ENCODE data around the gene MDFI.

The MDFI gene

DNA sequence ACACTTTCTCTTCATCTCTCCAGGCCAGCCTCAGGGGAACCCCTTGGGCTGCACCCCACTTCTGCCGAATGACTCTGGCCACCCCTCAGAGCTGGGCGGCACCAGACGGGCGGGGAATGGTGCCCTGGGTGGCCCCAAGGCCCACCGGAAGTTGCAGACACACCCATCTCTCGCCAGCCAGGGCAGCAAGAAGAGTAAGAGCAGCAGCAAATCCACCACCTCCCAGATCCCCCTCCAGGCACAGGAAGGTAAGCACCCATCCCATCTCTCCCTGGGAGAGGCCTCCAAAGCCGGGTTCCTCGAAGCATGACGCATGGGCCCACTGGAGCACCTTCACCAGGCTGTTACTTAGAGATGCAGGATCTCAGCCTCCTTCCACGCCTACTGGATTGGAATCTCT lies 11.3 kb downstream of the MDFI start:
- no peak for DNase-seq (ENCODE audit: low read depth in 2 of 2)

DNA sequence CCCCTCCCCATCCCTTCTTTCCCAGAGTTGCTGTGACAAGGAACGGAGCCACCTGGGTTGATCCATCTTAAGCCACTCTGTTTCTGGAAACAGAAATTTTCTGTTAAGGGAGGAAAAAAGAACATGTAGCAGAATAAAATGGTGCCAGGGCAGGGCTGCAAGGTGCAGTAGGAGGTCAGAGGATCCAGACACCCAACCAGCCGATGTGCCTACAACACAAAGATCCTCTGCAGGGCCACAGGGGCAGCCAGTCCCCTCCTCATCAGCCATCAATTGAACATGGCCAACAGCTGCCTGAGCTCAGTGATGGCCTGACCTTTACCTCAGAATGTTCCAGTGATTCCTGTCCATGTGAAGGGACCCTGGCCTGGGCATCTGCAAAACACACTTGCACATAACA lies 11.9 kb downstream of the MDFI start:
- DNase-seq (ENCODE audit: low read depth in 2 of 2): no peak

DNA sequence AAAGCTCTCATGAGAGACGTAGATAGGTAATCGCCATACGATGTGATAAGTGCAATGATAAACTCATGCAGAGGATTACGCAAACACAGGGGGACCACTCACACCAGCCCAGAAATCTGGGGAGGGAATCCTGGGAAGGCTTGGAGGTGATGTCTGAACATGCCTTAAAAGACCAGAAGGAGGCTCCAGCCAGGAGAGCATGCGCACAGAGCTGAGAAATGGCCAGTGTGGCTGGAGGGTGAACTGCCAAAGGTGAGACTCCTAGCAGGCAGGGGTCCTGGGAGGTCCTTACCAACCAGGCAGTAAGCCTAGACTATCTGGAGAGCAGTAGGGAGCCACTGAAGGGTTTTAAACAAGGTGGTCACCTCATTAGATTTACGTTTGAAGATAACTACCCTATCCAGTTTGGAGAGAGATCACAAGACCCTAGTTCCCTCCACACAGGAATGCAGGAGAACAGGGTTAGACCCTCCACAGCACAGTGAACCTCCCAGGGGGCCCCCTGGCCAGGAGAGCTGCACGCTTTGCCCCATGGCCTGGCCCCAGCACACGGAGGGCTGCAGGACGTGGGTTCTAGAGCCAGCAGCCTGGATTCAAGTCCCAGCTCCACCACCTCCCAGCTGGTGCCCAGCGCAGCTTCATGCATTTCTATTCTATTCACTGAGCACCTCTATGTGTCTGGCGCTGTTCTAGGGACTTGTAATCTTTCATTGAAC lies 13.1 kb downstream of the MDFI start:
- no peak for DNase-seq (ENCODE audit: low read depth in 2 of 2)

DNA sequence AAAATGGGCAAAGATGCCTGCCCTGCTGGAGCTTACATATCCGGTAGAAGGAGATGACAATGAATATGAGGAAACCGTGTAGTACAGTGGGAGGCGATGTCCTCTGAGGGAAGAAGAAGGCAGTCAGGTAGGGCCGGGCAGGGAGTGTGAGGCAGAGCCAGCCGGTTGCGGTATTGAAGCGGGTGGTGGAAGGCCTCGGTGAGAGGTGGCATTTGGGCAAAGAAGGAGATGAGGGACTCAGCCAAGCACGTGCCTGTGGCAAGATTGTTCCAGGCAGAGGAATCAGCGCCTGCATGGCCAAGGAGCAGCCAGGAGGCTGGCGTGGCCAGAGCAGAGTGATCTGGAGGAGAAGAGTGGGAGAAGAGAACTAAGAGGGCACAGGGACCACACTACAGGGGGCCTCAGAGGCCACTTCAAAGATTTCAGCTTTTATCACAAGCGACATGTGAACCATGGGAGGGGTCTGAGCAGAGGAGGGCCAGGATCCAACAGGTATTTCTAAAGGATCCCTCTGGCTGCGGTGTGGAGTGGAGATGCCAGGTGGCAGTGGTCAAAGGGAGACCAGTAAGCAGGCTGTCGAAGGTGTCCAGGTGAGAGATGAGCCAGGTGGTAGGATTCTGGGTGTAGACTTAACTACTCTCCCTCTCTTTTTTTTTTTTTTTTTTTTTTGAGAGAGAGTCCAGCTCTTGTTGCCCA lies 13.8 kb downstream of the MDFI start:
- DNase-seq (ENCODE audit: low read depth in 2 of 2): no peak

DNA sequence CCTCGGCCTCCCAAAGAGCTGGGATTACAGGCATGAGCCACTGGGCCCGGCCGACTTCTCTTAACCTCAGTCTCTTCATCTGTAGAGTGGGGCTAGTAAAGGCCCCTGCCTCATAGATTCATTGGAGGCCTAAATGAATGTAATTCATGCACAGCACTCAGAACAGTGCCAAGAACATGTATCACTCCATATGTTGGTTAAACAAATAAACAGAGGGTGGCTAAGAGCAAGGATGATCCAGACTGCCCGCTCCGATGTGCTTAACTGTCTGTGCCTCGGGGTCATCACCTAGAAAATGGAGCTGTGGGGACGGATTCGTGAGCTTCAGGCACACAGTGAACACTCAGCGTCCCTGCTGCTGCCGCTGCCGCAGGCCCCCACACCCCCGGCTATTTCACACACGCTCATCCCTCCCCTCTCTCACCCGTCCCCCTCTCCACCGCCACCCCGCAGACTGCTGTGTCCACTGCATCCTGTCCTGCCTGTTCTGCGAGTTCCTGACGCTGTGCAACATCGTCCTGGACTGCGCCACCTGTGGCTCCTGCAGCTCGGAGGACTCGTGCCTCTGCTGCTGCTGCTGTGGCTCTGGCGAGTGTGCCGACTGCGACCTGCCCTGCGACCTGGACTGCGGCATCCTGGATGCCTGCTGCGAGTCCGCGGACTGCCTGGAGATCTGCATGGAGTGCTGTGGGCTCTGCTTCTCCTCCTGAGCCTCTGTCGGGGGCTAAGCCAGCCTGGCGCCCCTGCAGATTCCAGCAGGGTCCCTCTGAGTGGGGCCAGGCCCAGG lies 14.8 kb downstream of the MDFI start:
- no peak for DNase-seq (ENCODE audit: low read depth in 2 of 2)

DNA sequence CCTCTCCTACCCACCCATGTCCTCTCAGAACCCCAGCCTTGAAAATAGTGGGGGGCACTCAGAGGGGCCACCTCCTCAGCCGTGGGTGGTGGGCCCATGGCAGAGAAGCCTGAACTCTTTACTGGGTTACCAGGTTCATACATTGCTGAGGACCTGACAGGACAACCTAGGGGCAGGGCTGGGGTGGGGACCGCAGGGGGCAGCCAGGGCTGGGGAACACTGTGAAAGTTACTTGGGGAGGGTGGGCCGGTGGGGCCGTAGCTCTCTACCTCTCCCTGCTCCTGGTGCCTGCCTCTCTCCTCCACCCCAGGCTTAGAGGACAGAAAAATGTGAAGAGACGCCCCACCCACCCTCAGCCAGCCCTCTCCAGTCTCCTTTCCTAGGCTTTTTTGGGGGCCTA lies 15.4 kb downstream of the MDFI start:
- no peak for DNase-seq (ENCODE audit: low read depth in 2 of 2)

DNA sequence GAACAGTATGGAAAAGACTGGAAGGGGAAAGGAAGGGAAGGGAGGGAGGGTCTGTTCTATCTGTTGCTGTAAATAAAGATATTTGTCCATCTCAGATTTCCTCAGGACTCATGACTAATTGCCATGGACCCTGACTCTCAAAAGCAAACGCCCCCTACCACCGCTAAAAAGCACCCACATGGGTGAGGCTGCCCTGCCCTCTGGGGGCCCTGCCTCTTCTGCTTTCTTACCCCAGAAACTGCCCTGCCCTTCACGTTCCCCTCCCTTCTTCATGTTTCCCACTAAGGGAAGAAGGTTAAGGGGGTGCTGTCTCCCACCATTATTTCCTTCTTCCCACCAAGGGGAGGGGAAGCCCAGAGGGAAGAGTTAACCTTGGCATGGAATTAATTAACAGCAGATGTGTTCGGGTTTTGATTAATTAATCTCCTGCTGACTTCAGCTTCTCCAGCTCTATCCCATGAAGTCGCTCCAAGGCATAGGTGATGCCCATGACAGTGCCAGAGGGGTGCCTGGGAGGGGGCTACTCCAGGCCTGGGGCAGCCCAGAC lies 16.0 kb downstream of the MDFI start:
- DNase-seq (ENCODE audit: low read depth in 2 of 2): no peak

DNA sequence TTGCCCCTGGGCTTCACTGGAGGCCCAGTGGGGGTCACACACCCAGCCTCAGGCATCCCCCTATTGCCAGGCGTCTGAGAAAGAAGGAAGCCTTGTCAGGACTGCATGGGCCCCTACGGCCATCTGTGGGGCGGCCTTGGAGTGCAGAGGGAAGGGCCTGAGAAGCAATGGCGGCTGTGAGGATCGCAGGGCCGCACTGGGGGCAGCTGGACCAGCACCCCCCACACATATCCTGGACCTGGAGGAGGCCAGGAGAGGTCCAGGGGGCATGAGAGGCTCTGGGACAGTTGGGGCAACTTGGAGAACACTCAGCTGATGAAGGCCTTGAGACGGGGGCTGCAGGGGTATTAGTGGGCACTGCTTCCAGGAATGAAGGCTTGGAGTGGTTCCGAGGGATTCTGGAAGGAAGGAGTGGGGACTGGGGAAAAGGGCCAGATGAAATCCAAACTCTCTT lies 16.5 kb downstream of the MDFI start:
- DNase-seq (ENCODE audit: low read depth in 2 of 2): no peak

DNA sequence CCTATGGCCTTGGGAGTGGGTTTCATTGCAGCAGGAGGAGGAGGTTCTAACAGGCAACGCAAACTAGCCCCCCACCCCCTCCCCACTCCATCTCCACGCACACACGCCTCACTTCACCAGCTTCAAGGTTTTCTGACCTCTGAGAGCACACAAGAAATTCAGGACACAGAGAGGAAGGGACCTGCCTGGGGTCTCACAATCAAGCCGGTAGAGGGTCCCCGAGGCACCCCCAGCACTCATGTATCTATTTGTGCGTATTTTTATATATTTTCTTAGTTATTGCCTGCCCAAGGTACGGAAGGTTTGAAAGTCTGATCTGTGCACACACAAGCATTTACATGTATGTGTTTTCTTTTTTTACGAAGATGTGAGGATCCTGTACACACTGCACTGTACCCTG lies 16.9 kb downstream of the MDFI start:
- DNase-seq (ENCODE audit: low read depth in 2 of 2): no peak

DNA sequence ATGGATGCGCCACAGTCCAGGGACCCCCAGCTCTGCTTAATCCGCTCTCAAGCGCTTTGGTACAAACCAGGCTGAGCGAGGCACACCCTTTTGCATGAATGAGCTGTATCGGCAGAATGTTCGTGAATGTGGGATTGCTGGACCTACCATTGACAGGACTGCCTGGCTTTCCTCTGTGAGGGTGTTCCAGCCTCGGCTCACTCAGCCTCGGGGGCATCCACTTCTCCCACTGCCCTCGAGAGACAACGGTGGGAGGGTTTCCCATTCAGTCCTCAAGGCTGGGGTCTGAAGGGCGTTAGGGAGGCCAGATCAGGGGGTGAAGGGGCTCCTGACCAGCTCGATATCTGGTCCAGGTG lies 17.4 kb downstream of the MDFI start:
- DNase-seq (ENCODE audit: low read depth in 2 of 2): no peak

DNA sequence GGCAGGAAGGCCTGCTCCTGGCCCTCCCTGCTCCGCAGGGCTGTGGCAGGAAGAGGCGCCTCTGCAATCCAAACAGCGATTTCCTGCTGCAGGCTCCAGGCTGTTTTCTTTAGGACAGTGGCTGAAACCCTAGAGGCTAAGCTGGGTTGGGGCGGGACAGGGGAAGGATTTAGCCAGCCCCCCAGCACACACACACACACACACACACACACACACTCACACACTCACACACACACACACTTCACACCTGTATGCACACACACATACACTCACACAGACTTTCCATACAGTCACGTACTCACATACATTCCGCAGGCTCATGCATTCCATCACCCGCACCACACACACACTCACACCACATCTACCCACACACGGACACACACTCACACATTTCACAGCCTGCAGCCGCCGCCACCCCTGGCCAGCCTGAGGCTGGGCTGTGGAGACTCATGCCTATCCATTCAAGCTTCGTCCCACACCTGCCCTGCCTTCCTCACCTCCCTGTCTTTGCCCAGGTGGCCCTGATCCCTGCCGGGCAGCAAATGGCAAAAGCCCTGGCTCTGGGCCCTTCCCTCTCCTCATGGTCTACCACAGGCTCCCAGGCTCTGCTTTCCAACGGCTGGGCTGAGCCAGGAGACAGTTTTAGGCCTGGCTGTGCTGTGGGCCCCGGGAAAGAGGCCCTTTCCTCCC lies 17.9 kb downstream of the MDFI start:
- DNase-seq (ENCODE audit: low read depth in 2 of 2): no peak

DNA sequence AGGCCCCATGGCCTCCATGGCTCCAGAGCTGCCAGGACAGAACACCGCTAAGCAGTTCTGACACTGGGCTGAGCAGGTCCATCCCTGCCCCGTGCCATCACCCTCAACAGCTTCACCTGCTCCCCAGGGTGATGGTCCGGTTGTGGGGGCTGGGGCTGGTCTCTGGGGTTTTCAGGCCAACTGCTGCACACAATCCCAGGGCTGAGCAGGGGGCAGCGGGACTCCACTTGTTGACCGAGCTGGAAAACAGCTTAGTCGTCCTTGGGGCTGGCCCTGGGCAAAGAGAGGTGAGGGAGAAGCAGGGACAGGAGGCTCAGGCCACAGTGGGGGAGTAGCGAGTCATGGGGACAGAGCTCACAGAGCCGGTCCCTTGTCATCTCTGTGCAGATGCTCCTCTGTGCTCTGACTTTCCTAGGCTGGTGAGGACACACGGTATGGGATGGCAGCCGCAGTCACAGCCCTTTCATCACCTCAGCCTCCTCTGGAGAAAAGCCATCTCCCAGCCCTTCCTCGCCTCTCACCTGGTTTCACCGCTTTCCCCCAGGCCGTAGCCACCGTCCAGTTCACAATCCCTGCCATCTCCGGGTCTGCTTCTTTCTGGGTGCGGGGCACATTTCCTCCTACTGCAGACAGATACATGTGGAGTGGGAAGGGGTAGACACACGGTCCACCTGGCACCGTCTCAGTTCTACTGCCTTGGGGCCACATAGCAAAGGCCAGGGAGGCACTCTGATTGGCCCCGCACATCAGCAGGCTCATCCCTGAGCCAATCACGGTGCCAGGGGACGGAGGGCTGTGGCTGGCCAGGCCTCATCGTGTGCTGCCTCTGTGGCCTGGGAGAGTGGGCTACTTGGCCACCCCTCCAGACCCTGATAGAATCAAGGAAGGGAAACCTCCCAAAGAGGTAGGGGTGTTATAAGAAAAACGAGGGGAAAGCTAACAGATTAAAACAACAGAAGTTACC lies 19.1 kb downstream of the MDFI start:
- DNase-seq (ENCODE audit: low read depth in 2 of 2): no peak

DNA sequence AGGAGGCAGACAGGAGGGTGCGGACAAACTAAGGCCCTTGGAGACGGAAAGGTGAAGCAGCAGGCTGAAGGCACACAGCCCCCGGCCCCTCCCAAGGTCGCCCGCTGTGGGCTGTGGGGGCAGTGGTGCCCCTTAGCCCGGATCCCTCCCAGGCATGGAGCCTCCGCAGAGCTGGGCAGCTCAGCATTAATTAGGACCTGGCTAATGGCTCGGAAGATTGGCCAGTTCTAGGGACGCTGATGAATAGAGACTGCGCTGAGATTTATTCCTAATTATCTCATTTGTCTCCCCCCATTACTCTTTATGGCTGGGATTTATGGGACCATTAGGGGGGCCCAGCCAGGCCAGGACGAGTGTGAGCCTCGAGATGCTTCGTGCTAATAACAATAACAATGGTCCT lies 20.4 kb downstream of the MDFI start:
- no peak for DNase-seq (ENCODE audit: low read depth in 2 of 2)

DNA sequence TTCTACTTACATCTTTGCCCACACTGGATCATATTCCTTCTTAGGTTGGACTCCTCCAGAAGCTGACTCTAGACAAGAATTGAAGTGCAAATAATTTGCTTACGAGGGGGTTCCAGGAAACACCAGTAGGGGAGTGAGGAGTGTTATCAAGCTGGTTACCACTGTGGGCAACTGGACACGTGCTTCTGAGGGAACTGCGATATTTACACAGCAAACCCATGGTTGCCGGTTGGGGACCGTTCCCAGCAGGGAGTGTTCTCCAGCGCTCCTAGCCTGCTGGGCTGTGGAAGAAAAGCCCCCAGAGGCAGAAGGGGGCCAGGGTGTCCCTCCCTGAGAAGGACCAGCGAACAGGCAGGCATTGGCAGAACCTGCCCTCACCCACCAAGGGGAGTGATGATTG lies 21.7 kb downstream of the MDFI start:
- DNase-seq (ENCODE audit: low read depth in 2 of 2): no peak

DNA sequence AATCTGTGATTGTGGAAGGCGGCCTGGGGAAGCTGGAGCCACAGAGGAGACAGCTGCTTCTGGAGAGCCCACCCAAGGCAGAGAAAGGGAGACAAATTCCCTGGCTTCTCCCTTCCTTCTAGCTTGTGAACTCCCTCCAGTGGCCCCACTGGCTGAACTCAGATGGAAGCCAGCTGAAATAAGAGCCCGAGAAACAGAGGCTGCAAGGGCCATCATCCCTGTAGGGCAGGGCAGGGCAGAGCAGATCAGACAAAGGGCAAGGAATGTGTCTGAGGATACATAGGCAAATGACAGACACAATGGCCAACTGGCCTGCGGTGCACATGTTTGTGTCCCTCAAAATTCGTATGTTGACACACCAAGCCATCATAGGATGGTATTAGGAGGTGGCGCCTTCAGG lies 25.3 kb downstream of the MDFI start:
- DNase-seq (ENCODE audit: low read depth in 2 of 2): no peak

DNA sequence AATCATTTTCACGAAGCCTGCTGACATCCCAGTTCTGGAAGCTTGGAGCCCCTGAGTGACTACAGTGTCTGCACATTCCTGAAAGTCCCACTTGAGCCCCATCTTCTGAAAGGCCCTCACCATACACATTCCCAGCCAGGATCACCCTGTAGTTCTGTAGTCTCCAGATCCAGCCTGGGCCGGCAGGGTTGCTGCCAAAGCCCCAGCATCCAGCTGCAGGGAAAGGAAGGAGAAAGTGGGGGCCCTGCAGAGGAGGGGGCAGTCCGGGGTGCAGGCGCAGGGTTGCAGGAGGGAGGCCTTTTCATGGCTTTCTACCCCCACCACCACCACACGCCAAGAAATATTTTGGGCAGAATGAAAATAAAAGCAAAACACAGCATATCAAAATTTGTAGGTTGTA lies 26.0 kb downstream of the MDFI start:
- DNase-seq (ENCODE audit: low read depth in 2 of 2): no peak

DNA sequence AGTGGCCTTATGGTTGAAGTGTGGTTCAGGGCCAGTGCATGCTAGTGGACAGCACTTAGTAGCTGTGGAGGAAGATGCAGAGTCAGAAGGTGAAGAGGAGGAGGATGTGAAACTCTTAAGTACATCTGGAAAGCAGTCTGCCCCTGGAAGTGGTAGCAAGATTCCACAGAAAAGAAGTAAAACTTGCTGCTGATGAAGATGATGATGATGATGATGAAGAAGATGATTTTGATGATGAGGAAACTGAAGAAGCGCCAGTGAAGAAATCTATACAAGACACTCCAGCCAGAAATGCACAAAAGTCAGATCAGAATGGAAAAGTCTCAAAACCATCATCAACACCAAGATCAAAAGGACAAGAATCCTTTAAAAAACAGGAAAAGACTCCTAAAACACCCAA lies 28.9 kb downstream of the MDFI start:
- DNase-seq (ENCODE audit: low read depth in 2 of 2): no peak

DNA sequence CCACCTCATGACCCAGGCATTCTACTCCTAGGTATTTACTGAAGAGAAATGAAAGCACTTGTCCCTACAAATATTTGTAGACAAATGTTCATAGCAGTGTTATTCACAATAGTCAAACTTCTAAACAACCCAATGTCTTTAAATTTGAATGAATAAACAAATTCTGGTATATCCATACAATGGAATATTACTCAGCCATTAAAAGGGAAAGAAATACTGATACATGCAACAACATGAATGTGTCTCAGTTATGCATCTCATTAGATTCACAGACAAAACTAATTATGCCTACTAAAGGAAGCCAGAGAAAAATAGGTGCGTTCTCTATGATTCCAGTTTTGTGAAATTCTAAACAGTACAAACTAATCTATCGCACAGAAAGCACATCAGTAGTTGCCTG lies 30.7 kb downstream of the MDFI start:
- DNase-seq (ENCODE audit: low read depth in 2 of 2): no peak

DNA sequence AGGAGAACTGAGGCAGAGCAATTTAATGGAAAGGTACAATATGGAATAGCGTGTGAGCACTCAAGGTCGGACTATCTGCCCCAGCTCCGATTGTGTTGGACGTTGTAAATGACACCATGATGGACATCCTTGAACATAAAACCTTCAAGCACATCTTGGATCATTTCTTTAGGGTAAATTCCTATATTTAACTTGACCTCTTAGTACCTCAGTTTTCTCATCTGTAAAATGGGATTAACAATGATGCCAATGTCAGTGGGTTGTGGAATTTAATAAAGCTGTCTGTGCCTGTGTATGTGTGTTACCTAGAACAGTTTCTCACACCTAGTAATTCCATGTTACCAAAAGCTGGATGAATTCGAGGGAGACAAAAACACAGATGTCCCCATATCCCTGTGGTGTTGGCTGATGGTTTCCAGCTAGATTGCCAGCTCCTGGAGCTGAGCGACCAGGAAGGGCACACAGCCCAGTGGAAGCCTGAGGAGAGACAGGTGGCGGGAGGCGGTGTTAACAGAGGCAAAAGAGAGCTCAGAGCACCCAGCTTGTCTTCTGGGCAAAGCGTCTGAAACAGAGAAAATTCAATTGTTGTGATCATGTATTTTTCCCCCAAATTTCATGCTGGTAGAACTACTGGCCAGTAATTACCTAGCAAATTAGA lies 32.6 kb downstream of the MDFI start:
- DNase-seq (ENCODE audit: low read depth in 2 of 2): no peak

DNA sequence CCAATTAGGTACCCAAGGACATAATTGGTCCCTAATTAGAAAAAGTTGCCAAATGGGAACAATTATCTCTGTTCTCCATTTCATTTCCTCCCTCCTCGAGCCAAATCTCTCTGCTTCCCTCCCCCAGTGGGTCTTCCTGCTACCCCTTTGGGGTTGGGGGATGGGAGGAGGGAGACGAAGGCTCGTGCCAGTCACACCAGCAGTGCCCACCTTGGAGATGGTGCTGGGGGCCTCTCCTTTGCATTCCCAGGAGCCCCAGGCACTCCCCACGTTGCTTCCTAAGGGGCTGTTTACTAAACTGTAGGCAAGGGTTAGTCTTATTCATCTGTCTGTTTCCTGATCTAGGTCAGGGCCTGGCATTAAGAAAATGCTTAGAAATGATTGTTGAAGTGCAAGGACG lies 33.1 kb downstream of the MDFI start:
- no peak for DNase-seq (ENCODE audit: low read depth in 2 of 2)
